ENCODE data around the gene HSD17B2.

The HSD17B2 gene

GRCh38 chr16:82020051-82020450 lies 15.0 kb upstream of the HSD17B2 start:
- no peak for DNase-seq

DNA sequence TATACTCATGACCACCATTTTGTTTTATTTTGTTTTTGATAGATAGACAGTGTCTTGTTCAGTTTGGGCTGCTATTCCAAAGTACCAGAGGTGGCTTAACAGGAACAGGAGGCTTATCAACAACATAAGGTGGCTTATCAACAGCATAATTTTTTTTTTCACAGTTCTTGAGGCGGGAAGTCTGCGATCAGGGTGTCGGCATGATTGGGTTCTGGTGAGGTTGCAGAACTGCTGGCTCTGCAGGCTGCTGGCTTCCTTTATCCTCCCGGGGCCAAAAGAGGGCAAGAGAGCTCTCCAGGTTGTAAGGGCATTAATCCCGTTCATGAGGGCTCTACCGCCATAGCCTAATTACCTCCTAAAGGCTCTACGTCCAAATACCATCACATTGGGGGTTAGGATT lies 11.8 kb upstream of the HSD17B2 start:
- no peak for DNase-seq

- no peak for DNase-seq
These were observed 10.7 kb upstream of the HSD17B2 start for GRCh38 chr16:82024316-82024715.

DNA sequence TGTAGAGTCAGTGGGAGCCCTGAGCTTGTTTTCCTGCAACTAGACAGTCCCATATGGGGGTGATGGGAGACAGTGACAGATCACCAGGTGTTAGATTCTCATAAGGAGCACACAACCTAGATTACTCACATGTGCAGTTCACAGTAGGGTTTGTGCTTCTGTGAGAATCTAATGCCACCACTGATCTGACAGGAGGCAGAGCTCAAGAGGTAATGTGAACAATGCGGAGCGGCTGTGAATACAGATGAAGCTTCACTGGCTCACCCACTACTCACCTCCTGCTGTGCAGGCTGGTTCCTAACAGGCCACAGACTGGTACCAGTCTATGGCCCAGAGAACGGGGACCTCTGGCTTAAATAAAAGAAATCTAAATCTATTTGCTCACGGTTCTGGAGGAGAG lies 10.2 kb upstream of the HSD17B2 start:
- no peak for DNase-seq

DNA sequence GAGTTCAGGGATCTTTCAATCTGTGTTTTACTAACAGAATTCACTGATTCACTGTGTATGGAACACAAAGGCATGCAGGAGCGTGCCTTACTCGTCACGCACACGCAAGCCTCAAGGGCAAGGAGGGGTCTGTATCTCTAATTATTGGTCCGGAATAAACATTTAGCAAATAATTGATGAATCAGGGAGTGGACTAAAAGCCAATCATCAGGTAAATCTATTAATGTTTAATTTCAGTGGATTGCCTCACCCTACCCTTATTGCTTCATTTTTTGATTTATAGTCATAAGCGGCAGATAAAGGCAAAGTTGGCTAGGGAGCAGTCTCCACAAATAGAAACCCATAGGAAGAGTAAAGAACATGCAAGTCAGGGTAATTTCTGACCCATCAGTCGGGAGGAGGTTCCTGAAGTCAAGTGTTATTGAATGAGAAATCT lies 7.4 kb upstream of the HSD17B2 start:
- DNase-seq = no peak

DNA sequence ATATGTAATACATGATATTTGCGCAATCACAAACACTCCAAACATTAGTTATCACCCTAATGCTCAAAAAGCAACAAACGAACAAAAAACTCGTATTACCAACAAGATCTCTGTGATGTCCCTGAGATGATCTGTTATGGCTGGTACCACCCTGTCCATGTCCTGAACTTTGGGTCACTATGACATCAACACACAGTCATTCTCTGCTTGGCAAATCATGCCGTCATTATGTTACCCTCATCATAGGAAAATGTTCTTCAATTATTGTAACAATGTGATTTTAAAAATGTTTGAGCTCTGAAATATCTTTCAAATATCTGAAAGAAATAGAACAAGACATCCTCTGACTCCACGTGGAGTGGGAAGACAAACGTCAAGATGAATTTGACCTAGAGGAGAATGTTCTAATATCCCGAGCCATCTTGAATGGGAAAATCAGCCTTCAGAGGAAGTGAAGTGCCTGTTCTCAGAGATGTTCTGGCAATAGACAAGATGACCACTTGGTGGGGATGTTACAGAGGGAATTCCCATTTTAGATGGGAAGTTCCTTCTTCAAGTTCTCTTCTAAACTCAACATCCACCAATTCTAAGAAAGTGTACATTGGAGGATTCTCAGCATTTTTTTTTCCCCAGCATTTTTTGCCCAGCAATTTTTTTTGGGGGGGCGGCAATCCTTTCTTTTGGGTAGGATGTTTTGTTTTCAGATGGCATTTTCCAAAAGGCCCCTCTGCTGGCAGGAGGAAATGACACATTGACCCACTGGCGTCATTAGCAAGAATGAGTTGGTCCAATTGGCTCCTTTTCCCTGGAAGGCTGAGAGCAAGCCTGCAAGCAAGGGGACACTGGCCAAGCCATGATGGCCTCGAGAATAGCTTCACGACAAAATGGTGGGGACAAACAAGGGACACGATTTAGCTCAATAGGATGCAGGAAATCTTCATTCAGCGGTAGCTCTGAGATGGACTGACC lies 3.7 kb upstream of the HSD17B2 start:
- DNase-seq = no peak

- DNase-seq = no peak
These were observed 2.0 kb upstream of the HSD17B2 start for GRCh38 chr16:82033006-82033405.

- DNase-seq = no peak
These were observed 1.3 kb upstream of the HSD17B2 start for GRCh38 chr16:82033683-82034300.

DNA sequence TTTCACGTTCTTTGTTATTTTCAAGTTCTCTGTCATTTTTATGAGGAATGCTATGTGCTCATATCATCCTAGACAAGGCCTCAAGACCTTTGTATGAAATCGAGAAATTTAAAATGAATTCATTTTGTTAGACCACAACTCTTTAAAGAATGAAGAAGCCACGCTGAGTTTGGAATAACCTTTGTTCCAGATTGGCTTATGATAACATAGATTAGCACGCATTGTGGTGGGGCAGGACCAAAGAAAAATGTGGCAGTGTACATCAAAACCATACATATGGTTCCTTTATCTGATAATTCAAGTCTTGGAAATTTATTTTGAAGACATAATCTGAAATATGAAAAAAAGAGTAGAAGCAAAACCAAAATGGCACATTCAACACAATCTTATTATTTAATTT lies 2.2 kb downstream of the HSD17B2 start:
- DNase-seq = no peak

GRCh38 chr16:82037666-82038065 lies 2.6 kb downstream of the HSD17B2 start:
- DNase-seq = no peak

DNA sequence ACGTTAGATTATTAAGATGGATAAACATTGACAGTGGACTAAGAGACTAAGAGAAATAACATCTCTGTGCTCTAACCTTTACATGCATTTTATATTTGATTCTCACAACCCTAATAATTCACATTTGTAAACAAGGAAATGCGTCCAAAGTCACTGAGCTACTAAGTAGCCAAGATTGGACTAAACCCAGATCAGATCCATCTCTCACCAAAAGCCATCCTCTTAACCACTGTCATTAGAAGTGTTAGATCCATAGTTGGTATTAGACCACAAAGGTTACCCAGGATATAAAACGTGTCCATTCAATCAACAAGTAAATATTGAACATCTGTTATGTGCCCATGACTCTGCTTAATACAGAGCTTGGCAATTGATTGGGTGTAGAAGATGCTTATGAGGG lies 5.2 kb downstream of the HSD17B2 start:
- DNase-seq = no peak

GRCh38 chr16:82041542-82041941 lies 6.5 kb downstream of the HSD17B2 start:
- DNase-seq = no peak

DNA sequence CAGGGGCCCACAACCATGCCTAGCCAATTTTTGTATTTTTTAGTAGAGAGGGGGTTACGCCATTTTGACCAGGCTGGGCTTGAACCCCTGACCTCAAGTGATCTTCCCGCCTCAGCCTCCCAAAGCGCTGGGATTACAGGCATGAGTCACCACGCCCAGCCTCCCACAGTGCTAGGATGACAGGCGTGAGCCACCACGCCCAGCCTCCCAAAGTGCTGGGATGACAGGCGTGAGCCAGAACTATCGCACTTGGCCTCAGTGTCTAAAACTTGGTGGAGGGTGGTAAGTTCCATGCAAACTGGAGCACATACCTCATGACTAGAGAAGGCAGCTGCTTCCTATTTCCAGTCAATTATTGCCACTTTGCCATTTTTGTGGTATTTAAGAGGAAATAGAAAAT lies 7.1 kb downstream of the HSD17B2 start:
- no peak for DNase-seq

- DNase-seq = no peak
These were observed 7.8 kb downstream of the HSD17B2 start for GRCh38 chr16:82042846-82043245.

- no peak for DNase-seq
These were observed 8.9 kb downstream of the HSD17B2 start for GRCh38 chr16:82043680-82044584.

DNA sequence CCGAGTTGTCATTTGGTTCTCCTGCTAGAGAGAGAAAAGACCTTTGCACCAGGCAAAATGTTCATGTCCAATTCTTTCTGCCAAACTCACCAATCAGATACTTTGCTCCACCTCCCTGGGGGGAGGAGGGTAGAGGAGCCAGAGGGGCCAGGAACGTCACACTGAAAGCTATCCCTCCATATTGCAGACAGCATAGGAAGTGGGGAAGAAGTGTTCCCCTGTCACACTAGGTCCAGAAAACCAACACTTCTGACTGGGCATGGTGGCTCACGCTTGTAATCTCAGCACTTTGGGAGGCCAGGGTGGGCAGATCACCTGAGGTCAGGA lies 9.5 kb downstream of the HSD17B2 start:
- DNase-seq = no peak

GRCh38 chr16:82045465-82045864 lies 10.4 kb downstream of the HSD17B2 start:
- DNase-seq = no peak

DNA sequence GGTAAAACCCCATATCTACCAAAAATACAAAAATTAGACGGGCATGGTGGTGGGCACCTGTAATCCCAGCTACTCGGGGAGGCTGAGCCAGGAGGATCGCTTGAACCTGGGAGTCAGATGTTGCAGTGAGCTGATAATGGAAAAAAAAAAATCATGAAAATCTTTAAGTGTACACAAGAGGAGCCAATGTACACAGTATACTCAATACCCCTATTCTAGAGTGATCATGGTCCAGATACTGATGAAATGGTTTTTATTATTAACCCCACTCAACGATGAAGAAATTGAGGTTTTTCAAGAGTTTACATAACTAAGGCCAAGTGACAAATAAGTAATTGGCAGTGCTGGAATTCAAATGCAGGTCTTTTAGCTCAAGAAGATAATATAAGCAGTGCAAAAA lies 11.5 kb downstream of the HSD17B2 start:
- no peak for DNase-seq

GRCh38 chr16:82046941-82047340 lies 11.9 kb downstream of the HSD17B2 start:
- DNase-seq = no peak

DNA sequence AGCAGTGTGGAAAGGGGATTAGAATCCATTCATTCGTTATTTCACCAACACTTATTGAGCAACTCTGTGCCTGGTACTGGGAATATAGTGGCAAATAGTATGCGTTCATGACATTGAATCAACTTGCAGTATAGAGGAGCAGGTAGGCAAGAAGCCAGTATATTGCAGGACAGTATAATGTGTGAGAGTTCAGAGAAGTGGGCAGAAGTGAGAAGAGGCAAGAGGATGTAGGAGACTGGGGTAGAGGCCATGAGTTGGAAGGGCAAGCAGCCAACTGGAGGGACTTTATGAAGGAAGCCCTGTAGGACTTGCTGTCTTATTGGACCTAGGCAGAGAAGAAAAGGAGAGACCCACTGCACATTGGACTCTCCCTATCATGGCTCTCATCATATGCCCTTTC lies 12.3 kb downstream of the HSD17B2 start:
- DNase-seq = no peak

- no peak for DNase-seq
These were observed 12.7 kb downstream of the HSD17B2 start for GRCh38 chr16:82047787-82048186.

DNA sequence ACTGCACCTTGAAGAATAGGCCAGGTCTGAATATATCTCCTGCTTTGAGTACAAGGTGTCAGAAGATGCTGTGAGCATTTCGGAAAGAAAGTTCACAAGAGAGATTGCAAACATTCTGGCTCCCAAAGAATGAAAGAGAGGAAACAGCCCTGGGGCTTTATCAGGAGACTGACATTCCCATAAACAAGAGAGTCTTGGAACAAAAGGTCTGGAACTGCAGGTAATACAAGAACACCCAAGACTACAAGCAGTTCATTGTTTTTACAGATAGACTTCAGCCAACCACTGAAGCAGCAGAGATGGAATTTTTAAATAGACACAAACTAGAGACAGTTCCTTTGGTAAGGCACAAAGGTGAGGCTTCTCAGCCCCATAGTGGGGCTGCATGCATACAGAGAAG lies 14.4 kb downstream of the HSD17B2 start:
- no peak for DNase-seq

GRCh38 chr16:82050506-82050905 lies 15.5 kb downstream of the HSD17B2 start:
- DNase-seq = no peak

All from NCI-H187 (cell line).